GM18867 (cell line): ENCODE measurements around the gene DSCAML1.

ENCODE experiments used
- ATAC-seq: cut with Tn5 transposase; IDR thresholded peaks from one replicate; pipeline ENCODE4 v1.9.1; 2021; ENCODE audit warnings: mild to moderate bottlenecking, moderate library complexity; ENCODE audit not compliant: unreplicated experiment

The DSCAML1 gene

GRCh38 chr11:117795638-117796455, 1.2 kb downstream of the DSCAML1 start:
- ATAC-seq: no peak

DNA sequence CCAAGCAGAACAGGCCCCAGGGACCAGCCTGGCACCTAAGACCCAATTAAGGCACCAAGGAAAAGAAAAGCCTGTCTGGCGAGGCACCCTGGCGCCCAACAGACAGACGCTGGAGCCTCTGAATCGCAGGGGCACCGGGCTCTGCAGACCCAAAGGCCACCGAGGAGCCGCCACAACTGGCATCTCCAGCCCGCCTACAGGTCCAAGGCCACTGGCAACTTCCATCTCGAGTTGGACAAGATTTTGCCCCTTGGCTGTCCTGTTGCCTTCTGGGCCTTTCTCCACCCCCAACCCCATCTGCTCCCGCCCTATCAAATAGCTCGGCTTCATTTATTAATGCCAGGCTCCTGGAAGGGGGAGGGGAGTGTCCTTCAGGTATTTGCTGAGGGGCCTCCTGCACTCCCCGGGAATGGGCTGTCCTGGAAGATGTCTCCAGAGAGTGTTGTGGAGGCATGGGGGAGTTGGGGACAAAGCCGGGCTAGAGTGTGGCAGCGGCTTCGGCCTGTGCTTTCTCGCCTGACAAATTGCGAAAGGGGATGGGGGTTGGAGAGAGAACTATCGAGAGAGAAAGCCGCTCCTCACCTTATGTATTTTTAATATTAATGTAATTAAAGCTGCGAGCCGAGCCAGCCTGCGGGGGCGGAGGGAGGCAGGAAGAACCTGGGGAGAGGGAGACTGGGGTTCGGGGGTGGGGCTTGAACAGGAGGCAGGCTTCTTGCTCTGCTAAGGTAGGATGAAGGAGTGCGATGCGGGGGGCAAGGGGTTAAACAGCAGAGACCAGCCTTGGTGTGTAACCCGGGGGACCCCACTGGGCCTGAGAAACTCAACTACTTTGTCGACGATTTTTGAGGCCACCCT, 2.0 kb downstream of the DSCAML1 start:
- no peak for ATAC-seq

GRCh38 chr11:117794135-117794534, 2.9 kb downstream of the DSCAML1 start:
- ATAC-seq: no peak

GRCh38 chr11:117793583-117793982, 3.4 kb downstream of the DSCAML1 start:
- no peak for ATAC-seq

- no peak for ATAC-seq
These were observed 4.0 kb downstream of the DSCAML1 start for GRCh38 chr11:117792992-117793391.

GRCh38 chr11:117792241-117792640, 4.8 kb downstream of the DSCAML1 start:
- ATAC-seq: no peak

DNA sequence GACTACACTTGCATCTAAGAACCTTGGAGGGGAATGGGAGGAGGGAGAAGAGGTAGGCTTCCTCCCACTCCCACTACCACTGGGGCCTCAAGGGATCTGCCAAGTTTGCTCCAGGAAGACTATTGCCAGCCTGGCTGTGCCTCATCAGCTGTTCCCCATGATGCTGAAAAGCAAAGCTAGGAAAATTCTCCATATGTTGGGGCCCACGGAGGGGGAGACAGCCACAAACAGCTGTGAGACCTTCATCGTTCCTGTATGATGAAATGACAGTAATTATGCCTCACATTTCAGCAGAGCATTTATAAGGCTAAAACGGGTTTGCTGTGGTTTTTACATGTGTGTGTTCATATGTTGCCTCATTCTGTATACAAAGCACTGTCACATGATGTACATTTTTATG, 6.7 kb downstream of the DSCAML1 start:
- no peak for ATAC-seq

GRCh38 chr11:117789241-117789640, 7.8 kb downstream of the DSCAML1 start:
- ATAC-seq: no peak

GRCh38 chr11:117786135-117786870, 10.7 kb downstream of the DSCAML1 start:
- ATAC-seq: no peak

DNA sequence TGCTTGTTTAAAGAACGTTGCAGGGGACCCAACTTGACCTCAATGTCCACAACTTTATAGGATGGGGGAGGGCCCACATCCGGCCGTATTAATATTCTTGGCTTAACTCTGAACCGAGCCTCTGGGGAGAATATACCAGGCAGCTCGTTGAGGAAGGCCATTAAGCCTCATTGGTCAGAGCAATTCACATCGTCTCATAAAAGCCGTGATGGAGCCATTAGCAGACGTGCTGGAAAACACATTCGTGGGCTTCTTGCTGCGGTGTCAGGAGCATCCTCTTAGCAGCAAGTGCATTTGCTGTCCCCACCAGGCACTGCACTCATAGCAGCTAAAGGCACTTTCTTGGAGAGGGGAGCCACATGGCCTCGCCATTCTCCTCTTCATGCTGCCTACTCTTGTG, 14.9 kb downstream of the DSCAML1 start:
- ATAC-seq: no peak

- no peak for ATAC-seq
These were observed 15.4 kb downstream of the DSCAML1 start for GRCh38 chr11:117781627-117782026.

DNA sequence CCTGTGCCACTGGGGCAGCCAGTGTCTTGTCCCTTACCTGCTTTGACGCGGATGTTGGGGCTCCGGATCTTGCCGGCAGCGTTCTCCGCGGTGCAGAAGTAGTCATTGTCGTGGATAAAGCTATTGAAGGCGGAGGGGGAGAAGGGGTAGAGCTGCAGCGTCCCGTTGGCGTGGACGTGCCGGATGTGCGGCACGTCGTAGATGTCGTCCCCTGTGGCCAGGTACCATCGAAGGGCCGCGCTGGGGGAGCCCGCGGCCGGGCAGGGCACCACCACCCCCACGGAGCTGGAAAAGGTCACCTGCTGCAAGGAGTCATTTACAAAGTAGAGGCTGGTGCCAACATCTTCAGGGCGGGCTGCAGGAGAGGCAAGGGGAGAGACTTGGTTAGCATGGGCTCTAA, 16.6 kb downstream of the DSCAML1 start:
- no peak for ATAC-seq

DNA sequence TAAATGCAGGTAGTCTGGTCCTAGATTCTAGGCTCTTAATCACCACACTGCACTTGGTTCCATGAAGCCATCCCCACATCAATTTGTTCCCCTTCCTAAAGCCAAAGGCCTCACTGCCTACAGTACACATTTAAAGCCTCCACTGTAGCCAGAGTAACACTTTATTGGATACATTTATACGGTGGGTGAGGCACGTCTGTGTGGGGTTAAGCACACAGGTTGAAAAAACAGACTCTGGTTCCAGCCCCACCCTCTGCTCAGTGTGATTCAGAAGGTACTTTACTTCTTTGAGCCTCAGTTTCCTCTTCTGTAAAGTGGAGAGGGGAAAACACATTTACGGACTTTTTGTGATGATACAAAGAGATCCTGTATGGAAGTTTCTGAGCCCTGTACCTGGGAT, 22.5 kb downstream of the DSCAML1 start:
- no peak for ATAC-seq

- no peak for ATAC-seq
These were observed 24.7 kb downstream of the DSCAML1 start for GRCh38 chr11:117772360-117772759.

DNA sequence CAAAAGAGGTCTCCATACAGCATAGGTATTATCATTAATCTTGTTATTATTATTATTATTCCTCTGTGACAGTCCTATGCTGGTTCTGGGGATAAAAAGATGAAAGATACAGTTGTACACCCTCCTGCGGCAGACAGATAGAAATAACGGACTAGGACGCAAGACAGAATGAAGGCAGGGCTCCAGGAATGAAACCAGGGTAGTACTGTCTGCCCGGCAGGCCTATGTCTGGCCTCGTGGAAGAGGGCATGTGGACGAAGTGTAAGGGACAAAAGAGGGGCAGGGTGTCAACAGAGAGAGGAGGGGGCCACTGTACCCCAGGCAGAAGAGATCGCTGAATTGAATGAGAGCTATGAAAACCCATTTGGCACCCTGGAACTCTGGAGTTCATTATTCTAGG, 25.2 kb downstream of the DSCAML1 start:
- no peak for ATAC-seq

- ATAC-seq: no peak
These were observed 25.8 kb downstream of the DSCAML1 start for GRCh38 chr11:117771197-117771596.

DNA sequence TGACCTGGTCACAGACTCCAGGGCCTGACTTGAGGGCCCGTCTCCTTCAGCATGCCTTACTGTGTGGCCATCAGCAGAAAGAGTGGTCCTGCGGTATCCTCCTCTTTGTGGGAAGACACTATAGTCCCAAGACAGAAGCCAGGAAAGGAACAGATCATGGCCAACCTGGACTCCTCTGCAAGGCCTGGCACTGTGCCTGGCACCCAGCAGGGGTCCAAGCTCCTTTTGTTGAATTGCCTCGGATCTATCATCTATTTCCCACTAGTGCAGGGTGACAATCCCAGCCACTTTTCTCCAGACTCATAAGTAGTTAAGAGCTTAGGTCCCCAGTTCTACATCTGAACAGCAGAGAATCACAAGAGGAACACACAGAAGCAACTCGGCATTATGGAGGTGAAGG, 27.0 kb downstream of the DSCAML1 start:
- ATAC-seq: no peak

DNA sequence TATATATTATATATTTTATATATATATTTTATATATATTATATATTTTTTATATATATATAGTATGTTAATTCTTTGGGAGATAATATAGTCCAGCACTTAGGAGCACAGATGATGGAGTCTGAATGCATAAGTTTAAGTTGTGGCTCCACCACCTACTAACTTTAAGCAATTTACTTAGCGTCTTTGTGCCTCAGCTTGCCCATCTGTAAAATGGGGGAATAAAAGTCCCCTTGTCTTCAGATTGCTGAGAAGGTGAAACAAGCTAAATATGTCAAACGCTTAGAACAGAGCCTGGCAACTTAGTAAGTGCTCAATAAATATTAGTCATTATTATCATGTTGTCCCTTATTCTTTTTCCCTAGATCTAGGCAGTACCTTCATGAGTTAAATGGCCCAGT, 27.5 kb downstream of the DSCAML1 start:
- ATAC-seq: no peak

DNA sequence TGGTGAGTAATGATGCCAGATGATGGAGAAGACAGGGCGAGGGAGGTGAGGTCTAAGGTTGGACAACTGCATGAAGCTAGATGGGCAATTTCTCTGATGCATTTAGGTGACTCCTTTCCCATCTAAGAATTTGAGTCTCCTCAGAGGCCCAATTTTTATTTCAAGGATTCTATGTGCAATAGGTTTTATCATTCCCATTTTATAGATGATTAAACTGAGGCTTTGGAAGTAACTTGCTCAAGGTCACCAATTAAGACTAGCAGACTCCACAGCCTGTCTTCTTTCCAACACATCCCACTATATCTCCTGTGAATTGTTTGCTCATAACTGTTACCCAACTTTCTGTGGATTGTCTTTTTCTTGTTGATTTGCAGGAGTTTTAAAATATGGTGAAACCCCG, 28.5 kb downstream of the DSCAML1 start:
- ATAC-seq: no peak

DNA sequence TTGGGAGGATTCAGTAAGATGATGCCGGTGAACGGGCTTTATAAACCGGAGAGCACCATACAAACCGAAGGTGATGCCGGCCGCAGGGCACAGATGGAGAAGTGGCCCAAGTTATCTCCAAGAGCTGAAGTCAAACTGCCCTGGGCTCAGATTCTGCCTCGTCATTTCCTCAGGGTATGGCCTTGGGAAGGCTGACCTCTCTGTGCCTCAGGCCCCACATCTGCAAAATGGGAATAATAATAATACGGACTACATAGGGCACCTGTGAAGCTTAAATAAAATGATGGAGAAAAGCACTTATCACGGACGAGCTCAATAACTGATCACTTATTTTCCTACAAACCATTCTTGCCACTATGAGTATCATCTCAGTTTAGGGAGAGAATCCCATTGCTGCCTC, 29.9 kb downstream of the DSCAML1 start:
- no peak for ATAC-seq

DNA sequence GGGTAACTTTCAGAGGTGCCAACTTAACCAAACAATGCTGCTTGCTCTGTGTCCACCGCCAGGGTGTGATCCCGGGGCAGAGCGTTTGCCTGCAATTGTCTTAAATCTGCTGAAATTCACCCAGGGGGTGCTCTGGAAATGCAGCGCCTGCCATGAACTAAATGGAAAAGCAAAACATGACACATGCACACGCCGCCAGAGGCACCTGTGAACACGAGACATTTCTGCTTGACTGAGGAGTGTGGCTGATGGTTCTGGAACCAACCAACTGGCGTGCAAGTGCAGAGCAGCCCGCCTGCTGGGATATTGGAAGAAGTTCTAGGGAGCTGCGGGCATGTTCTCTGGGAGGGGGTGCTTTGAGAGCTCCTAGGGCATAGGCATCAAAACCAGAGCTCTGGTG, 30.4 kb downstream of the DSCAML1 start:
- no peak for ATAC-seq
